Smooth muscle cell (in vitro differentiated cells): ENCODE data around the gene CCL24. TPM values are rescaled to one million over a fixed set of nuclear protein-coding genes. Genes with fewer than 3 reads are reported as not detected.
A peak's percentile ranks its signal among the peaks of the same experiment; 100 is the strongest.
"Not testable (repeated sequence)": the region's sequence is repeated elsewhere in the genome, so short reads cannot be mapped to it uniquely, and the experiment has no call there.

ENCODE experiments used
- DNase-seq: peaks from one replicate; lab custom pipeline; 2025; ENCODE audit not compliant: unreplicated experiment; lab: John Stamatoyannopoulos, UW
- H2AFZ ChIP-seq: fragments of 200-600 bp; sonication (generic); 2 replicates; pipeline ENCODE4 v1.6.0; 2016; ENCODE audit warnings: antibody characterized with exemption, low read depth, mild to moderate bottlenecking
- H3F3A ChIP-seq: fragments of 200-600 bp; sonication (generic); 2 replicates; pipeline ENCODE4 v1.6.0; 2017; ENCODE audit warnings: antibody characterized with exemption, low read depth
- H3K27ac ChIP-seq: fragments of 200-600 bp; sonication (generic); 2 replicates; pipeline ENCODE4 v1.5.1; 2016; ENCODE audit warnings: low read depth, mild to moderate bottlenecking
- H3K27me3 ChIP-seq: fragments of 200-600 bp; sonication (generic); 2 replicates; pipeline ENCODE4 v1.6.1; 2016; ENCODE audit warnings: low read depth, mild to moderate bottlenecking
- H3K36me3 ChIP-seq: fragments of 200-600 bp; sonication (generic); 2 replicates; pipeline ENCODE4 v1.5.1; 2016; ENCODE audit warnings: low read depth
- H3K4me1 ChIP-seq: fragments of 200-600 bp; sonication (generic); 2 replicates; pipeline ENCODE4 v1.5.1; 2016; ENCODE audit warnings: low read depth
- H3K4me2 ChIP-seq: fragments of 200-600 bp; sonication (generic); 2 replicates; pipeline ENCODE4 v1.6.0; 2016; ENCODE audit warnings: mild to moderate bottlenecking
- H3K4me3 ChIP-seq: fragments of 200-600 bp; sonication (generic); 2 replicates; pipeline ENCODE4 v1.5.1; 2016; ENCODE audit warnings: mild to moderate bottlenecking
- H3K79me2 ChIP-seq: fragments of 200-600 bp; sonication (generic); 2 replicates; pipeline ENCODE4 v1.6.0; 2016; ENCODE audit warnings: low read depth, mild to moderate bottlenecking
- H3K9ac ChIP-seq: fragments of 200-600 bp; sonication (generic); 2 replicates; pipeline ENCODE4 v1.6.0; 2016; ENCODE audit warnings: low read depth
- H3K9me3 ChIP-seq: fragments of 200-600 bp; sonication (generic); replicated peaks from 2 replicates; pipeline ENCODE4 v1.5.1; 2016; ENCODE audit warnings: low read depth
- H4K20me1 ChIP-seq: fragments of 200-600 bp; sonication (generic); 2 replicates; pipeline ENCODE4 v1.6.0; 2016; ENCODE audit warnings: low read depth
- WGBS: methylation state at CpG from one replicate; pipeline ENCODE4 v1.1.7; 2016; ENCODE audit warnings: low lambda C conversion rate; 5-methylcytosine and 5-hydroxymethylcytosine counted together
- polyA plus RNA-seq: library from polyadenylated mRNA; unstranded; fragments of >200 nt; fragmentation: Nextera tagmentation; extraction: Ambion mirVana; gene quantifications from 2 replicates; pipeline ENCODE4 v1.2.1, GENCODE V29; 2016
- total RNA-seq: library from RNA; depleted of rRNA; stranded (reverse); fragments of >200 nt; gene quantifications from 2 replicates; pipeline ENCODE4 v1.2.3, GENCODE V29; 2014
- TF ChIP-seq, protein P1 (sequence below): fragments of 200-600 bp; sonication (generic); IDR thresholded peaks from 2 replicates; pipeline ENCODE4 v1.5.1; 2017; ENCODE audit warnings: borderline replicate concordance, mild to moderate bottlenecking, antibody characterized with exemption; ENCODE audit not compliant: insufficient read depth, poor library complexity, severe bottlenecking

The CCL24 gene
- total and polyA plus RNA-seq, 2 experiments from 2014 or later = not detected

DNA sequence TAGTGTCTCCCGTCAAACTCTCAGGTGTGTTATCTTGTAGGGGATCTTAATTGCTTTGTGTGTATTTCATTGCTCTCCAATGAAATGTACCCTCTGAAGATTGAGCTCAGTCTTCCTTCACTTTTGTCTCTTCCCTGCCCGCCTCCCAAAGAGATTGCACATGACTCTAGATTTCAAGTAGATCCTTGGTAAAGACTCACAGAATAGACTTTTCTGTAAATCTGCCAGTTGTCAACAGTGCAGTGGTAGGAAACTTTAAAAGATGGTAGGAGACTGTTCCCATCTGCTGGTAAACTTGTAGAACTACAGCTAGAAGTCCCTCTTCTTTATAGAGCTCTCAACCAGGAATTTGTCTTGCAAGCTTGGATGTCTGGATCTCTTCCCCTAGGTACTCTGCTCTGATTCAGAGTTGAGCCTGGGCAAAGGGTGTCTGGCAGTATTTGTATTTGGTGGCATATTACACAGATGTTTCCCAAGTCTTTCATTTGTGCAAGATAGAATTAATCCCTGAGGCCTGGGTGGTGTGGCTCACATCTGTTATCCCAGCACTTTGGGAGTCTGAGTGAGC is 51.2 kb downstream of the CCL24 start:
- Histone ChIP-seq H3K79me2 (no peaks in the 10 kb centered on the region), H2AFZ (no peak overlapping the region), H3F3A (no peaks in the 10 kb centered on the region), H3K9ac (no peak overlapping the region), H3K9me3 (no peaks in the 10 kb centered on the region), H3K4me2 (no peak overlapping the region), H3K27ac (no peak overlapping the region), H3K4me3 (no peak overlapping the region), H3K4me1 (no peaks in the 10 kb centered on the region), H3K36me3 (no peaks in the 10 kb centered on the region), H4K20me1 (no peaks in the 10 kb centered on the region), H3K27me3 (no peaks in the 10 kb centered on the region)
- 24% methylated on average over 2 of the region's 2 CpGs for WGBS
- no peak for DNase-seq
- TF ChIP-seq, protein P1, sequence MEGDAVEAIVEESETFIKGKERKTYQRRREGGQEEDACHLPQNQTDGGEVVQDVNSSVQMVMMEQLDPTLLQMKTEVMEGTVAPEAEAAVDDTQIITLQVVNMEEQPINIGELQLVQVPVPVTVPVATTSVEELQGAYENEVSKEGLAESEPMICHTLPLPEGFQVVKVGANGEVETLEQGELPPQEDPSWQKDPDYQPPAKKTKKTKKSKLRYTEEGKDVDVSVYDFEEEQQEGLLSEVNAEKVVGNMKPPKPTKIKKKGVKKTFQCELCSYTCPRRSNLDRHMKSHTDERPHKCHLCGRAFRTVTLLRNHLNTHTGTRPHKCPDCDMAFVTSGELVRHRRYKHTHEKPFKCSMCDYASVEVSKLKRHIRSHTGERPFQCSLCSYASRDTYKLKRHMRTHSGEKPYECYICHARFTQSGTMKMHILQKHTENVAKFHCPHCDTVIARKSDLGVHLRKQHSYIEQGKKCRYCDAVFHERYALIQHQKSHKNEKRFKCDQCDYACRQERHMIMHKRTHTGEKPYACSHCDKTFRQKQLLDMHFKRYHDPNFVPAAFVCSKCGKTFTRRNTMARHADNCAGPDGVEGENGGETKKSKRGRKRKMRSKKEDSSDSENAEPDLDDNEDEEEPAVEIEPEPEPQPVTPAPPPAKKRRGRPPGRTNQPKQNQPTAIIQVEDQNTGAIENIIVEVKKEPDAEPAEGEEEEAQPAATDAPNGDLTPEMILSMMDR = peak; percentile 67

DNA sequence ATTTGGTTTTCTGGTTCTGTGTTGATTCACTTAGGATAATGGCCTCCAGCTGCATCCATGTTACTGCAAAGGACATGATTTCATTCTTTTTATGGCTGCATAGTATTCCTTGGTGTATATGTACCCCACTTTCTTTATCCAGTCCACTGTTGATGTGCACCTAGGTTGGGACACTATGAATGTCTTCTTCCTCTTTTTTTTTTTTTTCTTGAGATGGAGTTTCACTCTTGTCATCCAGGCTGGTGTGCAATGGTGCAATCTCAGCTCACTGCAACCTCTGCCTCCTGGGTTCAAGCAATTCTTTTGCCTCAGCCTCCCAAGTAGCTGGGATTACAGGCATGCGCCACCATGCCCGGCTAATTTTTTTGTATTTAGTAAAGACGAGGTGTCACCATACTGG is 51.8 kb downstream of the CCL24 start:
- not testable (repeated sequence) for H3K27ac ChIP-seq, H3K9me3 ChIP-seq, H3K79me2 ChIP-seq, H3K4me2 ChIP-seq, H3K4me3 ChIP-seq, H3K4me1 ChIP-seq, H2AFZ ChIP-seq, DNase-seq, H3F3A ChIP-seq, H3K9ac ChIP-seq, H4K20me1 ChIP-seq, H3K36me3 ChIP-seq, H3K27me3 ChIP-seq
- 90% methylated on average over 3 of the region's 3 CpGs for WGBS

Other genes starting within 250 kb of the CCL24 start
- gene HIP1, start 74.9 kb downstream of the CCL24 start, total RNA-seq = 6.8 and 8.4 TPM in 2 replicates
- 4.7 and 5.8 TPM in 2 replicates for gene HIP1, start 74.9 kb downstream of the CCL24 start, polyA plus RNA-seq
- gene CCL26, start 41.6 kb downstream of the CCL24 start, total RNA-seq = not detected in 2 replicates
- gene CCL26, start 41.6 kb downstream of the CCL24 start, polyA plus RNA-seq = 1.2 and 1.5 TPM in 2 replicates
- gene RHBDD2, start 65.2 kb upstream of the CCL24 start, total RNA-seq = 36.6 and 43.9 TPM in 2 replicates
- gene RHBDD2, start 65.2 kb upstream of the CCL24 start, polyA plus RNA-seq = 97.6 and 105 TPM in 2 replicates
- 28.3 and 46.7 TPM in 2 replicates for gene POR, start 101.3 kb upstream of the CCL24 start, total RNA-seq
- 52.7 and 63.4 TPM in 2 replicates for gene POR, start 101.3 kb upstream of the CCL24 start, polyA plus RNA-seq
- gene TMEM120A, start 180.8 kb upstream of the CCL24 start, total RNA-seq = 20.3 and 42.9 TPM in 2 replicates
- 37.2 and 45.5 TPM in 2 replicates for gene TMEM120A, start 180.8 kb upstream of the CCL24 start, polyA plus RNA-seq
- gene STYXL1, start 234.2 kb upstream of the CCL24 start, total RNA-seq = 72.2 and 84.0 TPM in 2 replicates
- 75.6 and 95.7 TPM in 2 replicates for gene STYXL1, start 234.2 kb upstream of the CCL24 start, polyA plus RNA-seq
- gene MDH2, start 234.3 kb upstream of the CCL24 start, total RNA-seq = 57.0 and 58.1 TPM in 2 replicates
- 216 and 221 TPM in 2 replicates for gene MDH2, start 234.3 kb upstream of the CCL24 start, polyA plus RNA-seq